HG03457 (cell line): ENCODE results near the gene SH3PXD2A.
"Not testable (repeated sequence)": the region's sequence is repeated elsewhere in the genome, so short reads cannot be mapped to it uniquely, and the experiment has no call there.

ENCODE experiments used
- ATAC-seq: cut with Tn5 transposase; IDR thresholded peaks from one replicate; pipeline ENCODE4 v1.9.1; 2021; ENCODE audit warnings: moderate number of reproducible peaks; ENCODE audit not compliant: unreplicated experiment

SH3PXD2A gene

GRCh38 chr10:103849880-103850571, 5.3 kb downstream of the SH3PXD2A start:
- ATAC-seq, result no peak

GRCh38 chr10:103849212-103849877, 6.0 kb downstream of the SH3PXD2A start:
- ATAC-seq, result no peak

- ATAC-seq, result no peak
Observed at GRCh38 chr10:103847909-103848468, 7.4 kb downstream of the SH3PXD2A start.

GRCh38 chr10:103847346-103847745, 8.0 kb downstream of the SH3PXD2A start:
- no peak for ATAC-seq

GRCh38 chr10:103845972-103846371, 9.4 kb downstream of the SH3PXD2A start:
- ATAC-seq, result no peak

GRCh38 chr10:103845346-103845745, 10.0 kb downstream of the SH3PXD2A start:
- ATAC-seq, result not testable (repeated sequence)

- ATAC-seq, result no peak
Observed at GRCh38 chr10:103843854-103844570, 11.4 kb downstream of the SH3PXD2A start.

- no peak for ATAC-seq
Observed at GRCh38 chr10:103843045-103843444, 12.3 kb downstream of the SH3PXD2A start.

- ATAC-seq, result no peak
Observed at GRCh38 chr10:103842605-103843004, 12.8 kb downstream of the SH3PXD2A start.

GRCh38 chr10:103841519-103841918, 13.9 kb downstream of the SH3PXD2A start:
- no peak for ATAC-seq

GRCh38 chr10:103840740-103841070, 14.7 kb downstream of the SH3PXD2A start:
- ATAC-seq, result no peak

GRCh38 chr10:103839872-103840739, 15.3 kb downstream of the SH3PXD2A start:
- no peak for ATAC-seq

GRCh38 chr10:103839519-103839871, 15.9 kb downstream of the SH3PXD2A start:
- ATAC-seq, result no peak

- ATAC-seq, result no peak
Observed at GRCh38 chr10:103838862-103839518, 16.4 kb downstream of the SH3PXD2A start.

GRCh38 chr10:103838070-103838395, 17.3 kb downstream of the SH3PXD2A start:
- no peak for ATAC-seq

GRCh38 chr10:103837370-103838069, 17.9 kb downstream of the SH3PXD2A start:
- ATAC-seq, result no peak

GRCh38 chr10:103836861-103837260, 18.5 kb downstream of the SH3PXD2A start:
- no peak for ATAC-seq

GRCh38 chr10:103836273-103836672, 19.1 kb downstream of the SH3PXD2A start:
- no peak for ATAC-seq

GRCh38 chr10:103835096-103836050, 20.0 kb downstream of the SH3PXD2A start:
- ATAC-seq, result no peak
